Rectal smooth muscle tissue (tissue), 1 donor: ENCODE data around the gene SMAD7.
A peak's percentile ranks its signal among the peaks of the same experiment; 100 is the strongest.

Experiments
- H3K27ac ChIP-seq: one replicate; pipeline ENCODE4 v1.7.0; 2013; ENCODE audit warnings: low read depth, low read length, inconsistent platforms
- H3K27me3 ChIP-seq: one replicate; pipeline ENCODE4 v1.7.0; 2013; ENCODE audit warnings: low read length; ENCODE audit not compliant: control insufficient read depth, insufficient read depth
- H3K36me3 ChIP-seq: one replicate; pipeline ENCODE4 v1.7.0; 2013; ENCODE audit warnings: low read length; ENCODE audit not compliant: control insufficient read depth, insufficient read depth
- H3K4me1 ChIP-seq: one replicate; pipeline ENCODE4 v1.7.0; 2013; ENCODE audit warnings: low read length; ENCODE audit not compliant: control insufficient read depth, insufficient read depth
- H3K4me3 ChIP-seq: one replicate; pipeline ENCODE4 v1.7.0; 2013; ENCODE audit warnings: low read length
- H3K9ac ChIP-seq: one replicate; pipeline ENCODE4 v1.7.0; 2013; ENCODE audit warnings: low read length

The SMAD7 gene

DNA sequence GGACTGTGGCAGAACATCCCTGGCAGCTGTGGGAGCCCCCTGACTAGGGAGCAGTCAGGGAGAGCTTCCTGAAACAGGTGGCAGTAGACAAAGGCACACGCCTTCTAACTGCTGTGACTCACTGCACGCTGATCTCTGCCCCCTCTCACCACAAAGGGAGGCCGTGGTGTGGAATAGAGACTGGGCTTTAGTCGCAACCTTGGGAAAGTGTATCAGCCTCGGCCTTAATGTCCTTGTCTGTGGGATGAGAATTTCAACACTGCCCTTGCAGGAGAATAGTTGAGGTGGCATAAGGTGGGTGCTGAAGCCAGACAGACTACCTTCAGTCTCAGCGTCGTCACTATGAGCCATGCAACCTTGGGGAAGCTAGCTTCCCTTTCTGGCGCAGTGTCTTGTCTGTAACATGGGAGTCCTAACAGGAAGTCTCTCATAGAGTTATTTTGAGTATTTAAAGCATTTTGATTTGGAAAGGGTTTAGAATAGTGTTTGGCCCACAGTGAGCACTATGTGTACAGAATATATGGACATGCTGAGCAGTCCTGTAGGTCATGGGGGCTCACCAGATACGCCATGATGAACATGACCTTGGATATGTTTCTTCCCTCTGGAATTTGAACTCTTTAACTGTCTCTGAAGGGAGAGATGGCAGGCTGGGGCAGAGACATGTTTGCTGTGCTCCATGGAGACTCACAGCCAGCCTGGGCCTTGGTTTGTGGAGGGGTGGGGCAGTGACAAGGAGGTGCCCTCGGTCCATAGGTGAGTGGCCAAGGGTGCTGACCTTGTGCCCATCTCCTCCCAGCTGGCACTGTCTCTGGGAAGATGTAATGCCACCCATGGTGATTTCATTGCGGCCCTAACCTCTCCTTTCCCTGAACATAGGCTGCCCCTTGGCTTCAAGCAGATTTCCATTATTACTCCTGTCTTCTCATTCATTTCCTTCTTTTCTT is 29.5 kb upstream of the SMAD7 start:
- H3K9ac ChIP-seq, result no peak overlapping the region
- H3K4me3 ChIP-seq, result no peak overlapping the region
- peaks cover 2% of the 10 kb centered on the region for H3K27me3 ChIP-seq
- no peaks in the 10 kb centered on the region for H3K4me1 ChIP-seq
- H3K36me3 ChIP-seq, result no peaks in the 10 kb centered on the region
- no peak overlapping the region for H3K27ac ChIP-seq

GRCh38 chr18:48977914-48978313 is 27.1 kb upstream of the SMAD7 start:
- Histone ChIP-seq H3K4me1 (no peaks in the 10 kb centered on the region), H3K4me3 (no peak overlapping the region), H3K36me3 (no peaks in the 10 kb centered on the region), H3K27me3 (peaks cover 2% of the 10 kb centered on the region), H3K9ac (no peak overlapping the region), H3K27ac (no peak overlapping the region)

DNA sequence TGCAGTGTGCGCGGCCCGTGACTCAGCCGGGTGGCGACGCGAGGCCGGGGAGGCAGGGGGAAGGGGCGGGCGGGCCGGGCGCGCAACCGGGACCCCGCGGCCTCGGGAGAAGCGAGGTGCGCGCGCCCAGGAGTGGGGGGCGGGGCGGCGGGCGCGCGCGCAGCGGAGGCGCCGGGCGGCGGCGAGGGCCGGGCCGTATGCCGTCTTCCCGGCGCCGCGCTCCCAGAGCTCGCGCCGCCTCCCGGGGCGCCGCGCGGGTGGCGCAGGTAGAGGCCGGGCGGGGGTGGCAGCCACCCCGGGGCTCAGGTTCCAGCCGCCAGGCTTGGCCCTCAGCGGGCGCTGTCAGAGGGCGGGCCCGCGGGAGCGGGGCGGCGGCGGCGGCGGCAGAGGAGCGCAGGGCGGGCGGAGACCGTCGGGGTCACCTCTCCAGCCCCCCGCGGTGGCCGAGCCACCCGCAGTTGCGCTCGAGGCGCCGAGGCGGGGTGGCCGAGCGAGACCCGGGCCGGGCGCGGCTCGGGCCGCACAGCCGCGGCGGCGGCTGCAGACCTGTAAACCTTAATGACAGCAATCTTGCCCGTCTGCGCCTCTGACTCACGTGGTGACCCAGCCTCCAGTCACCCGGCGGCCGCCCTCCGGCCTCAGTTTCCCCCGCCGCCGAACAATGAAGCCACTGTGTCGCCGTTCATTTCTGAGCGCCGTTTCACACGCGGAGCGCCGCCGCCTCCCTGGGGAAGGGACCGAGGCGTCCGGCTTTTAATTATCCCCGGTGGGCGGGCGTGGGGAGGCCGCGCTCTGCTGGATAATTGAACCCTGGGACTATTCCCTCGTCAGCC is 25.3 kb upstream of the SMAD7 start:
- Histone ChIP-seq H3K27ac (peak overlapping the region; percentile 60), H3K4me3 (peak overlapping the region; percentile 63), H3K27me3 (peaks cover 2% of the 10 kb centered on the region), H3K9ac (no peak overlapping the region), H3K4me1 (no peaks in the 10 kb centered on the region), H3K36me3 (no peaks in the 10 kb centered on the region)

- Histone ChIP-seq H3K4me3 (peak overlapping the region; percentile 63), H3K27ac (peak overlapping the region; percentile 60), H3K4me1 (no peaks in the 10 kb centered on the region), H3K27me3 (peaks cover 2% of the 10 kb centered on the region), H3K9ac (peak overlapping the region; percentile 40), H3K36me3 (no peaks in the 10 kb centered on the region)
Measured at GRCh38 chr18:48975120-48975816, 24.5 kb upstream of the SMAD7 start.

GRCh38 chr18:48974304-48975119 is 23.7 kb upstream of the SMAD7 start:
- Histone ChIP-seq H3K36me3 (no peaks in the 10 kb centered on the region), H3K27ac (peak overlapping the region; percentile 60), H3K4me1 (no peaks in the 10 kb centered on the region)

DNA sequence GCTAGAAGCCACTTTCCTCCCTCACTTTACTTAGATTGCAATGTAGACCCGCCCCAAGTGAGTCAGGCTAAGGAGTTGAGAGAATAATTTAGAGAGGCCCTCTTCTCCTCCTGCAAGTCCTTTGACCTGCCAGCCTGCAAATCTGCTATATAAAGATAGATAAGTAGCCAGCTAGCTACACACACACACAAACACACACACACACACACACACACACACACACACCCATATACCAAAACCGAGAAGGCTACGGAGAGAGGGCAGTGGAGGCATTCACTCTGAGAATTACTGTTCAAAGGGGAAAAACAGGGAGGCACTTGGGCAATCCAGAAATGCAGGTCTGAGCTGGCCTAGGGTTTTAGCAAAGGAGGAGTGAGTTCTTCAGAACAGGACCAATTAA is 23.0 kb upstream of the SMAD7 start:
- H3K27me3 ChIP-seq, result peaks cover 2% of the 10 kb centered on the region
- no peaks in the 10 kb centered on the region for H3K4me1 ChIP-seq
- H3K4me3 ChIP-seq, result peak overlapping the region; percentile 7
- no peaks in the 10 kb centered on the region for H3K36me3 ChIP-seq
- no peak overlapping the region for H3K9ac ChIP-seq
- no peak overlapping the region for H3K27ac ChIP-seq

More at GRCh38 chr18:48974304-48975119, 23.7 kb upstream of the SMAD7 start:
- H3K9ac ChIP-seq, result no peak overlapping the region
- peaks cover 2% of the 10 kb centered on the region for H3K27me3 ChIP-seq
- H3K4me3 ChIP-seq, result peak overlapping the region; percentile 63

- no peak overlapping the region for H3K4me3 ChIP-seq
- H3K9ac ChIP-seq, result no peak overlapping the region
- H3K27ac ChIP-seq, result no peak overlapping the region
- no peaks in the 10 kb centered on the region for H3K36me3 ChIP-seq
- peaks cover 2% of the 10 kb centered on the region for H3K4me1 ChIP-seq
- no peaks in the 10 kb centered on the region for H3K27me3 ChIP-seq
Measured at GRCh38 chr18:48968412-48969215, 17.8 kb upstream of the SMAD7 start.

GRCh38 chr18:48967545-48967944 is 16.8 kb upstream of the SMAD7 start:
- no peaks in the 10 kb centered on the region for H3K27me3 ChIP-seq
- no peak overlapping the region for H3K27ac ChIP-seq
- H3K4me3 ChIP-seq, result no peak overlapping the region
- no peaks in the 10 kb centered on the region for H3K36me3 ChIP-seq
- peaks cover 2% of the 10 kb centered on the region for H3K4me1 ChIP-seq
- no peak overlapping the region for H3K9ac ChIP-seq

- Histone ChIP-seq H3K4me1 (peaks cover 2% of the 10 kb centered on the region), H3K4me3 (no peak overlapping the region), H3K27me3 (no peaks in the 10 kb centered on the region), H3K36me3 (no peaks in the 10 kb centered on the region), H3K27ac (no peak overlapping the region), H3K9ac (no peak overlapping the region)
Measured at GRCh38 chr18:48966523-48966922, 15.8 kb upstream of the SMAD7 start.

DNA sequence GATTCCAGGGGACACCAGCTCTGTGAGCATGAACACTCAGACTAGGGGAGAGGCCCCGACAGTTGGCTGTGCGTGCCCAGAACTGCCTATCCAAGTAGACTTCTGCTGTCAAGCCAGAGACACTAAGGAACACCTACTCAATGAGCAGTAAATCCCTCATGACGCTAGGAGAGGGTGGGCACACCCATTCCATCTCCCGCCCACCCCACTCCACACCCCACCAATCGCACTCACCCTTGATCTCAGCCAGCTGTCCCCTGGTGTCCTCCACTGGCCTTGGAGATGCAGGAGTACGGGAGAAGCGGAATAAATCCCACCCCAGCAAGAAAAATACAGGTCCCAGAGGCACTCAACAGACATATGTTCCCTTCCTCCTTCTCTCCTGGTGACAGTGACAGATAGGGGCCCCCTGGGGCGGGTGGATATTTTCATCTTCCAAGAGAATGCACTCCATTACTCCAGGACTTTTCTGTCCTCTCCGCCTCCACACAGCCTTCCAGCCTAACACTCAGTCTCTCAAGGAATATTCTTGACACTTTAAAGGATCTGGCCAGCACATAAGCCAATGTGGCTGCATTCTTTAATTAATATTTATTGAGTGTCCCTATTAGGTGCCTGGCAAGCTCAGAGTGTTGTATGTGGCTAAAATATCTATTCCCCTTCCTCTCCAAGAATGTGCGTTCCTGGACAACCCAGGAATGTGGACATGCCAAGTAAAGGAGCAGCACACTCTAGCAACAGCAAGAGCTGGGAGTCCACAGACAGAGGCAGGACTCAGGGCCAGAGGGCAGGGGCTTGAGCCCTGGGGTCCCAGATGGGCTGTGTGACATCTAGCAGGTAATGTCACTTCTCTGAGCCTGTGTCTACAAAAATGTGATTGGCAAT is 13.1 kb upstream of the SMAD7 start:
- H3K4me1 ChIP-seq, result peaks cover 2% of the 10 kb centered on the region
- no peak overlapping the region for H3K9ac ChIP-seq
- peak overlapping the region; percentile 55 for H3K27ac ChIP-seq

More for the DNA sequence above, 13.1 kb upstream of the SMAD7 start:
- no peaks in the 10 kb centered on the region for H3K36me3 ChIP-seq
- no peaks in the 10 kb centered on the region for H3K27me3 ChIP-seq
- H3K4me3 ChIP-seq, result no peak overlapping the region
